Stimulated activated CD4-positive, alpha-beta T cell treated with anti-CD3 and anti-CD28 coated beads, Interleukin-1b, Interleukin-23, amount 100 ng/mL, for 1 hour (primary cell): ENCODE data around the gene DLEU7.

Experiments
- DNase-seq, 2 donors: peaks; one replicate each; pipeline ENCODE4 v3.0.0-alpha.2; 2020; ENCODE audit warnings: low read depth in 2 of 2

DLEU7 gene

GRCh38 chr13:50843257-50844083, at the start of gene DLEU7:
Gene DLEU7, minus strand, starts transcription at chr13:50843692. Its CDS starts 46 bp downstream, at chr13:50843646.
- DNase-seq, result no peak

- no peak for DNase-seq
Observed at GRCh38 chr13:50892210-50892944, 48.9 kb upstream of the DLEU7 start.

- no peak for DNase-seq
Observed at GRCh38 chr13:50891206-50891605, 47.7 kb upstream of the DLEU7 start.

- DNase-seq, result no peak
Observed at GRCh38 chr13:50889317-50889716, 45.8 kb upstream of the DLEU7 start.

GRCh38 chr13:50888362-50888761, 44.9 kb upstream of the DLEU7 start:
- DNase-seq, result no peak

- DNase-seq, result no peak
Observed at GRCh38 chr13:50887151-50887550, 43.7 kb upstream of the DLEU7 start.

DNA sequence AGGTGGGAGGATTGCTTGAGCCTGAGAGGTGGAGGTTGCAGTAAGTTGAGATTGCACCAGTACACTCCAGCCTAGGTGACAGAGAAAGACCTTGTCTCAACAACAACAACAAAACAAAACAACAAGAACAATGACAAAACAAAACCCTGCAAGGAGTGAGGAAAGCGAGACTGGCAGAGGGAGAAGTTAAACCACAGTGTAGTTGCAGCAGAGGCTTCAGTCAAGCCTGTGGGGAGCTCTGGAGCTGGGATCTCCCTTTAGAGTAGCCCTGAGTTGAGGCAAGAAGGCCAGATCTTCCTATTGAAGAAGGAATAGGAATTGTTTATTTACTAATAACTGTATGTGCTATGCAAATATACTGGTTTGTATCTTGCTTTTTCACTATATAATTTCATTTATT, 40.8 kb upstream of the DLEU7 start:
- no peak for DNase-seq

GRCh38 chr13:50883728-50884127, 40.2 kb upstream of the DLEU7 start:
- no peak for DNase-seq

- DNase-seq, result no peak
Observed at GRCh38 chr13:50882816-50883435, 39.4 kb upstream of the DLEU7 start.

- DNase-seq, result no peak
Observed at GRCh38 chr13:50873991-50874390, 30.5 kb upstream of the DLEU7 start.

DNA sequence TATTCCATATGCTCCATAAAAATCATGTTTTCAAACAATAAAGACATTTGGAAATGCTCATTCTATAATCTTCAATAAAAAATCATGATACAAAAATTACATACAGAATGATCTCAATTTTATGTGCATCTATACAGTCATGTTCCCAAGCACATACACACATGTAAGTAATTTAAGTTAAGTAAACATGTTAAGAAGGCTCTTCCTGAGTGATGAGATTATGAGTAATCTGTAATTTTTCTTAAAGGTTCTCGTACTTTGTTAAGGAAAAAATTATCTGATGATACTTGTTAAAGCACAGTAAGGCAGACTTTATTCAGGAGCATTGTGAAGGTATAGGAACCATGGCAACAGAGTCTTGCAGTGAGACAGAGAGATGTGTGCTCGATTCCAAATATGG, 30.0 kb upstream of the DLEU7 start:
- no peak for DNase-seq

DNA sequence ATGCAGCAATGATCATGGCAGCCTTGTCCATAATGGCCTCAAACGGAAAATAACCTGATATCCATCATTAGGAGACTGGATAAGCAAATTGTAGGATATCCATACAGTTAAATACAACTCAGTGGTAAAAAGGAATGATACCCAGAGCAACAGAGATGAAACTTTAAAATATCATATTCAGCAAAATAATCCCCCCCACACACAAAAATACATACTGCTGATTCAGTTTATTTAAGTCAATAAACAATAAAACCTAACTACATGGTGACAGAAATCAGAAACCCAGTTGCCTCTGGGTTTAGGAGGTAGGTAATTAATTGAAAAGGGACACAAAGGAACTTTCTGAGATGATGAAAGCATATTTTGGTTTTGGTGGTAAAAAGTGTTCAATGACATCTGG, 27.9 kb upstream of the DLEU7 start:
- DNase-seq, result no peak

GRCh38 chr13:50867637-50867945, 24.1 kb upstream of the DLEU7 start:
- no peak for DNase-seq

GRCh38 chr13:50866817-50867636, 23.5 kb upstream of the DLEU7 start:
- DNase-seq, result no peak

- no peak for DNase-seq
Observed at GRCh38 chr13:50864492-50864891, 21.0 kb upstream of the DLEU7 start.

DNA sequence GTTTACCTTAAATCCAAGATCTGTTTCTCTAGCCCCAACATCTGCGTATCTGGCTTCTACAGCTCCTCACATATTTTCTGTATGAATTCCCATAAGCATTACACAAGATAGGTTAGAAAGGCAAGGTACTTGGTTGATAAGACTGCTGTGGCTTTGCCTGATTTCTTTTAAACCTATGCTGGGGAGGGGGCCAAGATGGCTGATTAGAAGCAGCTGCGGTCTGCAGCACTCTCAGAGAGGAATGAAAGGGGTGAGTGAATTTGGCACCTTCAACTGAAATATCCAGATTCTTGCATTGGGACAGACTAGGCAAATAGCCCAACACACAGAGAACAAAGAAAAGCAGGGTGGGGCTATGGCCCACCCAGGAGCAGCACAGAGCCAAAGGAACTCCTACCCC, 12.2 kb upstream of the DLEU7 start:
- DNase-seq, result no peak

- no peak for DNase-seq
Observed at GRCh38 chr13:50850445-50850844, 7.0 kb upstream of the DLEU7 start.

DNA sequence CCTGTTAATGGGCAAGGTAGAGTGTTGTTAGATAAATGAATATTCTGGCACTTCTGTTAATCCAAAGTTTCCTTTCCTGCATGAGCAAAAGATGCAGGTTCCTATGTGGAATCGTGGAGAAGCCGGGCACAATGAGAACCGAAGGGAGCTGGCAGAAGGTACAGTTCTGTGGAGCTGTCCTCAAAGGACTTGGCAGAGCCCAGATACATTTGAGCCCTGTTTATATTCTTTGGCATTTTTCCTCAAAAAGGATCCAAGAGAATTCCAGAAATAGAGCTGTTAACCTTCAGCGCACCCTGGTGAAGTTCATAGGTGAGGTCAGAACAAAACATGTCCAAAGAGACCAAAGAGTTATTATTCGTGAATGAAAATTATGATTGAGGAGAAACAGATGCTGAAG, 4.0 kb upstream of the DLEU7 start:
- no peak for DNase-seq

- no peak for DNase-seq
Observed at GRCh38 chr13:50846861-50847475, 3.5 kb upstream of the DLEU7 start.

DNA sequence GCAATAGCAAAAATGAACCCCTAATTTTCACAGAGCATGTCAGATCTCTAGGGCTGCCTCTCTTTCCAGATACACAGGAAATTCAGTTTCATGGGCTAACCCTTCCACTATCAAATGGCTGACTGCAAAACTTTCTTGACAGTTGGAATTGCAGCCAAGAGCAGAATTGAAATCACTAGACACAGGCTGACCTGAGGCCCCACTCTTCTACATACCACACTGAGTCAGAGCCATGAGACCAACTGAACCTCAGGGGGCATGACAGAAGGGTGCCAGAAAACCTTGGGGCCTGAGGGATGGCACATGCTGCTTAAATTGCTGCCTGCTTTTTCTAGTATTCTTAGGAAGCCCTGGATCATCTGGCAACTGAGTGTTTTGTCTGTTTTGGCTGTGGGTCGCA, 1.7 kb upstream of the DLEU7 start:
- no peak for DNase-seq

DNA sequence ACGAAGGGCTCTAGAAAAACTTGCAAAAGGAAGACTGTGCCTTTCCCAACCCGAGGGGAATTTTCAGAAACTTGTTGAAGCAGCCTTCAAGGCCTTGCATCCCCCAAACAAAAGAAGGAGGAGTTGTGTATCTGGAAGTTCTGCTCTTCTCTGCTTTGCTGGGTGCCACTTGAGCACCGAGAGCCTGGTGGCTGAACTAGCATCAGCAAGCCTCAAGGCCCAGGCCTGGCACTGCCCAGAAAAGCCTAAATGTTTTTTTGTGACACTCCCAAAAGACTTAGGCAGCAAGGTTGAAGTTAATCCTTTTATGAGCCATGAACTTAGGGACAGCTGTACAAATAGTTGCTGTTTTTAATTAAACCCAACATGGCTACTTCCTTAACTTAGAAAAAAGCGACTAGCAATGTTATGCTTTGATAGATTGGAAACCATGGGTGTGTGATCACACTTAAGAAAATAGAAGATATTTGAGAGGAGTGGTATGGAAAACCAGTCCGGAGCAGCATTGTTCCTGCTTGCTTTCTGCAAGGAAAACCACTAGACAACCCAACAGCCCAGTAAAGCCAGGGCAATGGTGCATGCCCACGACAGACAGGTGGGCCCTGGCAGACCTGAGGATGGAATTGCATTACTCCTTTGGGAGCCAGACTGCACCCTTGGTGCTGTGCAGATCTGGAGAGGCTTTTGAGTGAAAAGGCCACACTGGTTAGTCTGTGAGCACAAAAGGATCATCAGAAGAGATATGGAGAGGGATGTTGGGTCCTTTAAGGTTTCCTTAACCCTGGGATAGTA, 788 bp upstream of the DLEU7 start:
- DNase-seq, result no peak
